ENCODE data around the gene AMN1.
"Not testable (repeated sequence)": the region's sequence is repeated elsewhere in the genome, so short reads cannot be mapped to it uniquely, and the experiment has no call there.

Gene AMN1

DNA sequence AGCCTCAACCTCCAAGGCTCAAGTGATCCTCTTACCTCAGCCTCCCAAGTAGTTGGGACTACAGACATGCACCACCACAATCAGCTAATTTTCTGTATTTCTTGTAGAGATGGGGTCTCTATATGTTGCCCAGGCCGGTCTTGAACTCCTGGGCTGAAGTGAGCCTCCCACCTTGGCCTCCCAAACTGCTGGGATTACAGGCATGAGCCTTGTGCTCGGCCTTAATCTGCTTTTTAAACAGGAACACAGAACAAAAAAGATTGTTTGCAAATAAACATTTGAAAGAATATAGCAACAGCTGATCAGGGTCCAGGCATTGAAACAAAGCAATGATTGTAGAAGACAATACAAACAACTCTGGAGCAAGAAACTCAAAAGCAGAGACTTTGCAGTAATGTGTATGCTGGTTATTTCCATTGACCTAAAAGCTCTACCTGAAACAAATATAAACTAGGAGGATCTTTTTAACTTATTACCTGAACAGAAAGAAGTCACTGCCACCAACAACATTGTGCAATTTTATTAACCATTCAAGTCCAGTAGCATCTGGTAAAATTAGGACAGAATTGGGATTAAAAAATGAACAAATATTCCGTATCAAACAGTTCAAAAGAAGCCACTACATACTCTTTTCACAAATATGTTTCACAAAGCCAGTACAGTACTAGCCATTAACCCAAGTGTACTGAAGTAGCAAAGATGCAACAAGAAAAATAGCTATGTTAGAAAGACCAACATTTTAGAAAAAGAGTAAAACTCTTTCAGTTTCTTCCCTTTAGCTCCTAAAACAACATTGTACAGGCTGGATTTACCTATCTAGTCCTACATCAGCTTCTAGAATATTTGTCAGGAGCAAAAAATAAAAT, 14.2 kb downstream of the AMN1 start:
- TF ChIP-seq, protein P1, sequence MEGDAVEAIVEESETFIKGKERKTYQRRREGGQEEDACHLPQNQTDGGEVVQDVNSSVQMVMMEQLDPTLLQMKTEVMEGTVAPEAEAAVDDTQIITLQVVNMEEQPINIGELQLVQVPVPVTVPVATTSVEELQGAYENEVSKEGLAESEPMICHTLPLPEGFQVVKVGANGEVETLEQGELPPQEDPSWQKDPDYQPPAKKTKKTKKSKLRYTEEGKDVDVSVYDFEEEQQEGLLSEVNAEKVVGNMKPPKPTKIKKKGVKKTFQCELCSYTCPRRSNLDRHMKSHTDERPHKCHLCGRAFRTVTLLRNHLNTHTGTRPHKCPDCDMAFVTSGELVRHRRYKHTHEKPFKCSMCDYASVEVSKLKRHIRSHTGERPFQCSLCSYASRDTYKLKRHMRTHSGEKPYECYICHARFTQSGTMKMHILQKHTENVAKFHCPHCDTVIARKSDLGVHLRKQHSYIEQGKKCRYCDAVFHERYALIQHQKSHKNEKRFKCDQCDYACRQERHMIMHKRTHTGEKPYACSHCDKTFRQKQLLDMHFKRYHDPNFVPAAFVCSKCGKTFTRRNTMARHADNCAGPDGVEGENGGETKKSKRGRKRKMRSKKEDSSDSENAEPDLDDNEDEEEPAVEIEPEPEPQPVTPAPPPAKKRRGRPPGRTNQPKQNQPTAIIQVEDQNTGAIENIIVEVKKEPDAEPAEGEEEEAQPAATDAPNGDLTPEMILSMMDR (IDR thresholded peaks at IDR 0.05; ENCODE audit: low read depth, low read length), result no peak
- no peak for DNase-seq
- no peak overlapping the region for H3K4me3 ChIP-seq (ENCODE audit: low read depth, low read length)
- no peaks in the 10 kb centered on the region for H3K27me3 ChIP-seq
- no peaks in the 10 kb centered on the region for H3K9me3 ChIP-seq
- H3K36me3 ChIP-seq, result no peaks in the 10 kb centered on the region
- no peaks in the 10 kb centered on the region for H3K4me1 ChIP-seq

- TF ChIP-seq, protein P1 (IDR thresholded peaks at IDR 0.05; ENCODE audit: low read depth, low read length), result no peak
- Histone ChIP-seq H3K4me3 (ENCODE audit: low read depth, low read length) (no peak overlapping the region), H3K9me3 (no peaks in the 10 kb centered on the region), H3K36me3 (no peaks in the 10 kb centered on the region), H3K4me1 (no peaks in the 10 kb centered on the region), H3K27me3 (no peaks in the 10 kb centered on the region)
- no peak for DNase-seq
Observed at GRCh38 chr12:31712877-31713276, 15.9 kb downstream of the AMN1 start.

DNA sequence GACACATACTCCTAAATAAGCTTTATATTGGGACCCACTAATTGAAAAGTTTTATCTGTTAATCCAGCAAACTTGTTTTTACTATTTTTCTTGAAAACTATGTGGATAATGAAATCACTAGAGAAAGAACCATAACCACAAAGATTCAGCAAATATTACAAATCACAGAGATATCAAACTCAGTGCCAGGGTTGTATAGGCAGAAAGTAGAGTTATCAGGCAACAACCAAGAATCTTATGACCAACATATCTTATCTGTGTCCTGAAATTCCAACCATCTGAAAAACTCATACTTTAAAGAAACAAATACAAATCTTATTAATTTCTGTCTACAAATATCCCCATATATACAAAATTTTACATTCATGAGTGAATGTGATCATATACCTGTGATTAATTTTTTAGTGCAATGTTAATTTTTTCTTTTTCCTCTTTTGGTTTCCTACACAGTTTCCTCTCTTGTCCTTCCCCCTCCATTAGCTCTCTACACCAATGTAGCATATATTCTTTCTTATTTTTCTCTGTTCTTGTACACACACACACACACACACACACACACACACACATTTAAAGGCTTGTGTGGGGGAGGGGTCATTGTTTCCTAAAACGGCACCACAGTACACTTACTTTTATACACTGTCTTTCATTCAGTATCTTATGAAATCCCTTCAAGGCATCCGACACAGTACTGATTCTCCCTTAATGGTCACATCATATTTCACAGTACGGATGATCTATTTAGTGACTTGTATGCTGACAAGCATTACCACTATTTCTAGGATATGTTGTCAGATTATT, 18.6 kb downstream of the AMN1 start:
- H3K36me3 ChIP-seq, result no peaks in the 10 kb centered on the region
- H3K27me3 ChIP-seq, result no peaks in the 10 kb centered on the region
- no peaks in the 10 kb centered on the region for H3K9me3 ChIP-seq
- TF ChIP-seq, protein P1 (IDR thresholded peaks at IDR 0.05; ENCODE audit: low read depth, low read length), result no peak
- no peak for DNase-seq
- no peaks in the 10 kb centered on the region for H3K4me1 ChIP-seq
- no peak overlapping the region for H3K4me3 ChIP-seq (ENCODE audit: low read depth, low read length)

- not testable (repeated sequence) for H3K4me3 ChIP-seq (ENCODE audit: low read depth, low read length); H3K4me1 ChIP-seq; H3K9me3 ChIP-seq; H3K36me3 ChIP-seq; H3K27me3 ChIP-seq; DNase-seq
Observed at GRCh38 chr12:31708118-31708517, 20.7 kb downstream of the AMN1 start.

GRCh38 chr12:31705621-31706020, 23.2 kb downstream of the AMN1 start:
- Histone ChIP-seq H3K9me3 (no peaks in the 10 kb centered on the region), H3K4me3 (ENCODE audit: low read depth, low read length) (no peak overlapping the region), H3K36me3 (no peaks in the 10 kb centered on the region), H3K27me3 (no peaks in the 10 kb centered on the region), H3K4me1 (no peaks in the 10 kb centered on the region)
- TF ChIP-seq, protein P1 (IDR thresholded peaks at IDR 0.05; ENCODE audit: low read depth, low read length), result no peak
- DNase-seq, result no peak

DNA sequence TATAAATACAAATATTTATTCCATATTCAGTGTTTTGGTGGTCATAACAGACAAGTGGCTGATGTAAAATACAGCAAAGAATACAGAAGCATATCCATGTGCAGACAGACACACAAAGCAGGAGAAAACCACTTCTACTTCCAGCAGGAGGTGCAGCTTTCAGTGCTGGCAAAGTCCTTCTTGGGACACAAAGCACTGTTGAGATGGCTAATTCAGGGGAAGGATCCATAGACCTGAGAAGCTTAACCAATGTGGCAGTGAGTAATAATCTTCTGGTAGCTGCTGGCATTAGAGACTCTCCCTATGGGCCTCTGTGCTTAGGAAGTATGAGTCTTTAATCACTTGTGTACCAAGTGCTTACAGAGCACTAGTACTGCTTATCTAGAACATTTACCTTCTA, 26.8 kb downstream of the AMN1 start:
- Histone ChIP-seq H3K4me1 (no peaks in the 10 kb centered on the region), H3K36me3 (no peaks in the 10 kb centered on the region), H3K9me3 (no peaks in the 10 kb centered on the region), H3K4me3 (ENCODE audit: low read depth, low read length) (no peak overlapping the region), H3K27me3 (no peaks in the 10 kb centered on the region)
- DNase-seq, result no peak
- TF ChIP-seq, protein P1 (IDR thresholded peaks at IDR 0.05; ENCODE audit: low read depth, low read length), result peak; percentile 32

GRCh38 chr12:31689921-31690320, 38.9 kb downstream of the AMN1 start:
- H3K4me3 ChIP-seq (ENCODE audit: low read depth, low read length); H3K36me3 ChIP-seq; DNase-seq; H3K4me1 ChIP-seq; H3K9me3 ChIP-seq; H3K27me3 ChIP-seq: not testable (repeated sequence)
